Right renal pelvis (tissue), 4 donors: ENCODE results near the gene ANKRD44. TPM values are rescaled to one million over a fixed set of nuclear protein-coding genes. Genes with fewer than 3 reads are reported as not detected.
"Not testable (repeated sequence)": the region's sequence is repeated elsewhere in the genome, so short reads cannot be mapped to it uniquely, and the experiment has no call there.

Source experiments
- DNase-seq, 4 donors: peaks; one replicate each; pipeline ENCODE4 v3.0.0-alpha.2; 2013; ENCODE audit warnings: low read depth in 4 of 4, low spot score in 3 of 4, missing footprints in 1 of 4
- polyA plus RNA-seq, 4 donors: library from polyadenylated mRNA; unstranded; fragments of 120-200 nt; gene quantifications; one replicate each; pipeline ENCODE4 v1.2.1, GENCODE V29; 2013; ENCODE audit not compliant: insufficient read length in 4 of 4

Gene ANKRD44
- polyA plus RNA-seq, 4 donors: 9.2 to 13.9 (median 10.7) TPM

GRCh38 chr2:197241596-197241995, 69.0 kb downstream of the ANKRD44 start:
- DNase-seq: no peak

- no peak for DNase-seq
Measured at GRCh38 chr2:197241153-197241552, 69.4 kb downstream of the ANKRD44 start.

- no peak for DNase-seq
Measured at GRCh38 chr2:197240421-197241041, 70.0 kb downstream of the ANKRD44 start.

- DNase-seq: not testable (repeated sequence)
Measured at GRCh38 chr2:197240018-197240417, 70.6 kb downstream of the ANKRD44 start.

- DNase-seq: no peak
Measured at GRCh38 chr2:197239434-197239833, 71.1 kb downstream of the ANKRD44 start.

- DNase-seq: no peak
Measured at GRCh38 chr2:197238043-197238365, 72.6 kb downstream of the ANKRD44 start.

- no peak for DNase-seq
Measured at GRCh38 chr2:197237291-197238042, 73.1 kb downstream of the ANKRD44 start.

GRCh38 chr2:197236816-197237215, 73.8 kb downstream of the ANKRD44 start:
- no peak for DNase-seq

- DNase-seq: no peak
Measured at GRCh38 chr2:197236159-197236558, 74.4 kb downstream of the ANKRD44 start.

GRCh38 chr2:197235711-197236110, 74.9 kb downstream of the ANKRD44 start:
- DNase-seq: no peak

GRCh38 chr2:197234671-197235191, 75.8 kb downstream of the ANKRD44 start:
- no peak for DNase-seq

GRCh38 chr2:197233473-197233872, 77.1 kb downstream of the ANKRD44 start:
- no peak for DNase-seq

- no peak for DNase-seq
Measured at GRCh38 chr2:197232010-197232409, 78.6 kb downstream of the ANKRD44 start.

GRCh38 chr2:197229509-197230443, 80.8 kb downstream of the ANKRD44 start:
- DNase-seq: no peak

- DNase-seq: no peak
Measured at GRCh38 chr2:197223451-197223850, 87.1 kb downstream of the ANKRD44 start.

GRCh38 chr2:197219636-197220035, 90.9 kb downstream of the ANKRD44 start:
- no peak for DNase-seq

- DNase-seq: no peak
Measured at GRCh38 chr2:197217541-197217940, 93.0 kb downstream of the ANKRD44 start.

- DNase-seq: no peak
Measured at GRCh38 chr2:197216361-197216979, 94.1 kb downstream of the ANKRD44 start.

- no peak for DNase-seq
Measured at GRCh38 chr2:197215748-197216360, 94.7 kb downstream of the ANKRD44 start.
